ENCODE results near the gene C3orf22.
"Not testable (repeated sequence)": the region's sequence is repeated elsewhere in the genome, so short reads cannot be mapped to it uniquely, and the experiment has no call there.

C3orf22 gene
- total RNA-seq: 0 reads per million in 3 experiments

- DNase-seq: no peak
These were observed at the start of gene C3orf22 for GRCh38 chr3:126558336-126559071. C3orf22 (minus strand) TSS chr3:126558932; CDS start chr3:126553390, 5,542 bp downstream.

GRCh38 chr3:126607214-126607908 lies 48.6 kb upstream of the C3orf22 start:
- no peak for DNase-seq

GRCh38 chr3:126606001-126606400 lies 47.3 kb upstream of the C3orf22 start:
- DNase-seq: no peak

GRCh38 chr3:126604691-126605090 lies 46.0 kb upstream of the C3orf22 start:
- no peak for DNase-seq

- DNase-seq: no peak
These were observed 40.4 kb upstream of the C3orf22 start for GRCh38 chr3:126599101-126599500.

- not testable (repeated sequence) for DNase-seq
These were observed 36.7 kb upstream of the C3orf22 start for GRCh38 chr3:126595479-126595878.

- DNase-seq: not testable (repeated sequence)
These were observed 32.8 kb upstream of the C3orf22 start for GRCh38 chr3:126591515-126591914.

GRCh38 chr3:126582311-126582710 lies 23.6 kb upstream of the C3orf22 start:
- DNase-seq: no peak

- no peak for DNase-seq
These were observed 22.8 kb upstream of the C3orf22 start for GRCh38 chr3:126581569-126581968.

- no peak for DNase-seq
These were observed 22.0 kb upstream of the C3orf22 start for GRCh38 chr3:126580746-126581145.

- DNase-seq: no peak
These were observed 20.0 kb upstream of the C3orf22 start for GRCh38 chr3:126578702-126579101.

- DNase-seq: no peak
These were observed 18.5 kb upstream of the C3orf22 start for GRCh38 chr3:126577261-126577660.

GRCh38 chr3:126573492-126574117 lies 14.9 kb upstream of the C3orf22 start:
- DNase-seq: no peak

- DNase-seq: no peak
These were observed 12.3 kb upstream of the C3orf22 start for GRCh38 chr3:126571078-126571477.

- no peak for DNase-seq
These were observed 11.4 kb upstream of the C3orf22 start for GRCh38 chr3:126570103-126570541.

- DNase-seq: no peak
These were observed 10.8 kb upstream of the C3orf22 start for GRCh38 chr3:126569390-126569975.

GRCh38 chr3:126568776-126569342 lies 10.1 kb upstream of the C3orf22 start:
- no peak for DNase-seq

- DNase-seq: no peak
These were observed 9.1 kb upstream of the C3orf22 start for GRCh38 chr3:126567696-126568438.

- no peak for DNase-seq
These were observed 4.1 kb upstream of the C3orf22 start for GRCh38 chr3:126562737-126563276.

- DNase-seq: no peak
These were observed 971 bp downstream of the C3orf22 start for GRCh38 chr3:126557761-126558160.

GRCh38 chr3:126557415-126557745 lies 1.4 kb downstream of the C3orf22 start:
- DNase-seq: no peak
